HepG2 (cell line): ENCODE results near the gene SLC43A3. TPM values are rescaled to one million over a fixed set of nuclear protein-coding genes. Genes with fewer than 3 reads are reported as not detected.
A peak's percentile ranks its signal among the peaks of the same experiment; 100 is the strongest.

Source experiments
- AHR ChIP-seq: IDR thresholded peaks from 2 replicates; pipeline ENCODE4 v1.6.1; 2018; ENCODE audit warnings: missing genetic modification reagents, missing compliant biosample characterization
- BATF2 ChIP-seq: sonication (generic); formaldehyde crosslinking; IDR thresholded peaks from 2 replicates; pipeline ENCODE4 v1.8.0; 2022; ENCODE audit warnings: mild to moderate bottlenecking, missing genetic modification reagents, moderate library complexity
- ELF3 ChIP-seq: IDR thresholded peaks from 2 replicates; pipeline ENCODE4 v1.6.1; 2016; ENCODE audit warnings: missing genetic modification reagents, missing compliant biosample characterization
- FOXA1 ChIP-seq, 2 experiments: fragments of 450-650 bp in 1 of 2; sonication (generic) in 1 of 2; formaldehyde crosslinking in 1 of 2; IDR thresholded peaks; 2 replicates each; pipeline versions ENCODE4 v1.4.0 to v1.6.1; 2016 to 2020; ENCODE audit warnings: missing genetic modification reagents in 1 of 2
- PHF20 ChIP-seq: sonication (generic); formaldehyde crosslinking; IDR thresholded peaks from 2 replicates; pipeline ENCODE4 v1.5.0; 2020; ENCODE audit warnings: mild to moderate bottlenecking, missing genetic modification reagents
- SRF ChIP-seq: IDR thresholded peaks from 2 replicates; pipeline ENCODE4 v1.6.1; 2011; ENCODE audit warnings: mild to moderate bottlenecking, low read depth, low read length, moderate library complexity
- ZNF101 ChIP-seq: sonication (generic); formaldehyde crosslinking; IDR thresholded peaks from 2 replicates; pipeline ENCODE4 v1.4.0; 2020; ENCODE audit warnings: mild to moderate bottlenecking, low read depth, missing genetic modification reagents, borderline replicate concordance
- ZNF503 ChIP-seq: sonication (generic); formaldehyde crosslinking; IDR thresholded peaks from 2 replicates; pipeline ENCODE4 v1.4.0; 2020; ENCODE audit warnings: missing genetic modification reagents
- ZNF839 ChIP-seq: sonication (generic); formaldehyde crosslinking; IDR thresholded peaks from 2 replicates; pipeline ENCODE4 v1.4.0; 2020; ENCODE audit warnings: missing genetic modification reagents, mild to moderate bottlenecking, borderline replicate concordance
- ZXDC ChIP-seq: sonication (generic); formaldehyde crosslinking; IDR thresholded peaks from 2 replicates; pipeline ENCODE4 v1.5.0; 2020; ENCODE audit warnings: mild to moderate bottlenecking, missing genetic modification reagents
- polyA plus RNA-seq, 8 experiments: library from polyadenylated mRNA; depleted of rRNA in 3 of 8; stranded (reverse) in 7 of 8; unstranded in 1 of 8; fragments of >200 nt; fragmentation: Illumina TruSeq in 4 of 8; extraction: Trizol in 4 of 8; gene quantifications; 2 replicates each; pipeline versions ENCODE4 v1.2.1 to v1.2.3, GENCODE V29; 2011 to 2016; ENCODE audit warnings: low read depth in 4 of 8, missing spikeins in 1 of 8, mixed read lengths in 1 of 8; ENCODE audit not compliant: insufficient read depth in 1 of 8
- total RNA-seq, 5 experiments: library from RNA; depleted of rRNA; stranded (reverse); fragments of >200 nt; fragmentation: Illumina TruSeq; extraction: Trizol; gene quantifications; 2 replicates each; pipeline ENCODE4 v1.2.3, GENCODE V29; 2016; ENCODE audit warnings: low read depth in 1 of 5
- TF ChIP-seq, protein P1 (sequence below): sonication (generic); formaldehyde crosslinking; IDR thresholded peaks from 2 replicates; pipeline ENCODE4 v1.4.0; 2020; ENCODE audit warnings: missing genetic modification reagents, borderline replicate concordance
- TF ChIP-seq, protein P2 (sequence below): sonication (generic); formaldehyde crosslinking; IDR thresholded peaks from 2 replicates; pipeline ENCODE4 v1.4.0; 2020; ENCODE audit warnings: low read depth, mild to moderate bottlenecking, missing genetic modification reagents
- TF ChIP-seq, protein P3 (sequence below): sonication (generic); formaldehyde crosslinking; IDR thresholded peaks from 2 replicates; pipeline ENCODE4 v1.4.0; 2020; ENCODE audit warnings: missing genetic modification reagents, borderline replicate concordance
- TF ChIP-seq, protein P4 (sequence below): IDR thresholded peaks from 2 replicates; pipeline ENCODE4 v1.6.1; 2016; ENCODE audit warnings: low read depth, borderline replicate concordance
- TF ChIP-seq, protein P5 (sequence below): sonication (generic); formaldehyde crosslinking; IDR thresholded peaks from 2 replicates; pipeline ENCODE4 v1.8.0; 2022; ENCODE audit warnings: mild to moderate bottlenecking, missing genetic modification reagents

The SLC43A3 gene
- total and polyA plus RNA-seq, 2 of the 13 experiments (the other 11 are each of a cell fraction or from before 2014, with no cell fraction given): 2.6 TPM; not detected in 1

GRCh38 chr11:57440744-57441414 lies 14.0 kb upstream of the SLC43A3 start (continued):
- TF ChIP-seq, protein P1, sequence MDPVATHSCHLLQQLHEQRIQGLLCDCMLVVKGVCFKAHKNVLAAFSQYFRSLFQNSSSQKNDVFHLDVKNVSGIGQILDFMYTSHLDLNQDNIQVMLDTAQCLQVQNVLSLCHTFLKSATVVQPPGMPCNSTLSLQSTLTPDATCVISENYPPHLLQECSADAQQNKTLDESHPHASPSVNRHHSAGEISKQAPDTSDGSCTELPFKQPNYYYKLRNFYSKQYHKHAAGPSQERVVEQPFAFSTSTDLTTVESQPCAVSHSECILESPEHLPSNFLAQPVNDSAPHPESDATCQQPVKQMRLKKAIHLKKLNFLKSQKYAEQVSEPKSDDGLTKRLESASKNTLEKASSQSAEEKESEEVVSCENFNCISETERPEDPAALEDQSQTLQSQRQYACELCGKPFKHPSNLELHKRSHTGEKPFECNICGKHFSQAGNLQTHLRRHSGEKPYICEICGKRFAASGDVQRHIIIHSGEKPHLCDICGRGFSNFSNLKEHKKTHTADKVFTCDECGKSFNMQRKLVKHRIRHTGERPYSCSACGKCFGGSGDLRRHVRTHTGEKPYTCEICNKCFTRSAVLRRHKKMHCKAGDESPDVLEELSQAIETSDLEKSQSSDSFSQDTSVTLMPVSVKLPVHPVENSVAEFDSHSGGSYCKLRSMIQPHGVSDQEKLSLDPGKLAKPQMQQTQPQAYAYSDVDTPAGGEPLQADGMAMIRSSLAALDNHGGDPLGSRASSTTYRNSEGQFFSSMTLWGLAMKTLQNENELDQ: no peak
- TF ChIP-seq AHR (CRISPR knock-in tag) (no peak; the same call in 1 of the 2 replicates), ZXDC (CRISPR knock-in tag) (no peak), ZNF839 (no peak), BATF2 (CRISPR knock-in tag) (no peak), PHF20 (CRISPR knock-in tag) (no peak), FOXA1 (IDR thresholded peaks at IDR 0.05) (no peak), FOXA1 (CRISPR knock-in tag; IDR thresholded peaks at IDR 0.05) (peak; percentile 50; the same call in 1 of the 2 replicates), ELF3 (CRISPR knock-in tag) (peak; percentile 46; the same call in 1 of the 2 replicates), ZNF503 (CRISPR knock-in tag) (no peak), SRF (no peak), ZNF101 (no peak)
- TF ChIP-seq, protein P2, sequence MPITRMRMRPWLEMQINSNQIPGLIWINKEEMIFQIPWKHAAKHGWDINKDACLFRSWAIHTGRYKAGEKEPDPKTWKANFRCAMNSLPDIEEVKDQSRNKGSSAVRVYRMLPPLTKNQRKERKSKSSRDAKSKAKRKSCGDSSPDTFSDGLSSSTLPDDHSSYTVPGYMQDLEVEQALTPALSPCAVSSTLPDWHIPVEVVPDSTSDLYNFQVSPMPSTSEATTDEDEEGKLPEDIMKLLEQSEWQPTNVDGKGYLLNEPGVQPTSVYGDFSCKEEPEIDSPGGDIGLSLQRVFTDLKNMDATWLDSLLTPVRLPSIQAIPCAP (CRISPR knock-in tag): no peak
- TF ChIP-seq, protein P3, sequence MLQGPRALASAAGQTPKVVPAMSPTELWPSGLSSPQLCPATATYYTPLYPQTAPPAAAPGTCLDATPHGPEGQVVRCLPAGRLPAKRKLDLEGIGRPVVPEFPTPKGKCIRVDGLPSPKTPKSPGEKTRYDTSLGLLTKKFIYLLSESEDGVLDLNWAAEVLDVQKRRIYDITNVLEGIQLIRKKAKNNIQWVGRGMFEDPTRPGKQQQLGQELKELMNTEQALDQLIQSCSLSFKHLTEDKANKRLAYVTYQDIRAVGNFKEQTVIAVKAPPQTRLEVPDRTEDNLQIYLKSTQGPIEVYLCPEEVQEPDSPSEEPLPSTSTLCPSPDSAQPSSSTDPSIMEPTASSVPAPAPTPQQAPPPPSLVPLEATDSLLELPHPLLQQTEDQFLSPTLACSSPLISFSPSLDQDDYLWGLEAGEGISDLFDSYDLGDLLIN (CRISPR knock-in tag): no peak
- TF ChIP-seq, protein P4, sequence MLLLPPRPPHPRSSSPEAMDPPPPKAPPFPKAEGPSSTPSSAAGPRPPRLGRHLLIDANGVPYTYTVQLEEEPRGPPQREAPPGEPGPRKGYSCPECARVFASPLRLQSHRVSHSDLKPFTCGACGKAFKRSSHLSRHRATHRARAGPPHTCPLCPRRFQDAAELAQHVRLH (CRISPR knock-in tag): no peak
- TF ChIP-seq, protein P5, sequence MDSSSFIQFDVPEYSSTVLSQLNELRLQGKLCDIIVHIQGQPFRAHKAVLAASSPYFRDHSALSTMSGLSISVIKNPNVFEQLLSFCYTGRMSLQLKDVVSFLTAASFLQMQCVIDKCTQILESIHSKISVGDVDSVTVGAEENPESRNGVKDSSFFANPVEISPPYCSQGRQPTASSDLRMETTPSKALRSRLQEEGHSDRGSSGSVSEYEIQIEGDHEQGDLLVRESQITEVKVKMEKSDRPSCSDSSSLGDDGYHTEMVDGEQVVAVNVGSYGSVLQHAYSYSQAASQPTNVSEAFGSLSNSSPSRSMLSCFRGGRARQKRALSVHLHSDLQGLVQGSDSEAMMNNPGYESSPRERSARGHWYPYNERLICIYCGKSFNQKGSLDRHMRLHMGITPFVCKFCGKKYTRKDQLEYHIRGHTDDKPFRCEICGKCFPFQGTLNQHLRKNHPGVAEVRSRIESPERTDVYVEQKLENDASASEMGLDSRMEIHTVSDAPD (CRISPR knock-in tag): peak; percentile 30; the same call in 1 of the 2 replicates
